A673 (cell line): ENCODE results near the gene ZNF491. TPM values are rescaled to one million over a fixed set of nuclear protein-coding genes. Genes with fewer than 3 reads are reported as not detected.
A peak's percentile ranks its signal among the peaks of the same experiment; 100 is the strongest.
"Not testable (repeated sequence)": the region's sequence is repeated elsewhere in the genome, so short reads cannot be mapped to it uniquely, and the experiment has no call there.

ENCODE experiments used
- BruUV-seq: library from RNA; stranded (reverse); fragments of 400-500 nt; replicated peaks from 2 replicates; lab custom pipeline; 2021; lab: Mats Ljungman, UMichigan
- CTCF ChIA-PET: fragments of 300-600 bp; sonication (Branson Sonifier 250); formaldehyde crosslinking; loops from one replicate; lab custom pipeline; 2022; ENCODE audit warnings: antibody characterized with exemption; lab: Charles Lee
- POLR2A ChIA-PET: fragments of 300-600 bp; sonication (Branson Sonifier 250); formaldehyde crosslinking; loops from one replicate; lab custom pipeline; 2022; ENCODE audit warnings: antibody characterized with exemption; ENCODE audit not compliant: low non-redundant PET; lab: Charles Lee
- DNase-seq: peaks from one replicate; pipeline ENCODE4 v3.0.0-alpha.2; 2015; ENCODE audit warnings: low spot score
- H3K27ac ChIP-seq: fragments of 200-600 bp; sonication (generic); 2 replicates; pipeline ENCODE4 v1.5.1; 2016; ENCODE audit warnings: mixed run types, low read depth, mild to moderate bottlenecking, mixed read lengths, antibody characterized with exemption, low read length; ENCODE audit not compliant: poor library complexity, severe bottlenecking
- H3K27me3 ChIP-seq: fragments of 200-600 bp; sonication (generic); replicated peaks from 2 replicates; pipeline ENCODE4 v1.6.1; 2017; ENCODE audit warnings: mixed run types, low read depth, mild to moderate bottlenecking, mixed read lengths, antibody characterized with exemption, low read length; ENCODE audit not compliant: insufficient read depth, poor library complexity
- H3K36me3 ChIP-seq: fragments of 200-600 bp; sonication (generic); 2 replicates; pipeline ENCODE4 v1.6.1; 2016; ENCODE audit warnings: mixed run types, mild to moderate bottlenecking, mixed read lengths, antibody characterized with exemption, low read length; ENCODE audit not compliant: insufficient read depth, poor library complexity, severe bottlenecking
- H3K4me1 ChIP-seq: fragments of 200-600 bp; sonication (generic); 2 replicates; pipeline ENCODE4 v1.6.1; 2017; ENCODE audit warnings: mixed run types, mild to moderate bottlenecking, mixed read lengths, antibody characterized with exemption, low read length; ENCODE audit not compliant: insufficient read depth, poor library complexity, severe bottlenecking
- H3K4me3 ChIP-seq: fragments of 200-600 bp; sonication (generic); 2 replicates; pipeline ENCODE4 v1.5.1; 2016; ENCODE audit warnings: low read depth, mixed run types, mild to moderate bottlenecking, mixed read lengths, low read length; ENCODE audit not compliant: poor library complexity, severe bottlenecking
- H3K9me3 ChIP-seq: fragments of 200-600 bp; sonication (generic); 2 replicates; pipeline ENCODE4 v1.6.1; 2016; ENCODE audit warnings: mixed run types, low read depth, mild to moderate bottlenecking, mixed read lengths, antibody characterized with exemption, low read length; ENCODE audit not compliant: poor library complexity, severe bottlenecking
- EZH2 ChIP-seq: fragments of 200-600 bp; sonication (generic); IDR thresholded peaks from 2 replicates; pipeline ENCODE4 v1.6.1; 2017; ENCODE audit warnings: borderline replicate concordance, low read depth, mild to moderate bottlenecking, mixed read lengths, antibody characterized with exemption, low read length; ENCODE audit not compliant: poor library complexity, severe bottlenecking
- intact Hi-C: fragments of 100-400 bp; cut with micrococcal nuclease; formaldehyde crosslinking; loops from one replicate; pipeline ENCODE4 v1.10.0; 2022; ENCODE audit not compliant: unreplicated experiment
- total RNA-seq: library from RNA; stranded (reverse); gene quantifications from 2 replicates; pipeline ENCODE4 v1.2.3, GENCODE V29; 2021
- TF ChIP-seq, protein P1 (sequence below): fragments of 300-800, 200-600 bp; sonication (generic); conservative IDR thresholded peaks from 2 replicates; pipeline ENCODE4 v1.5.1; 2017; ENCODE audit warnings: low read depth, mild to moderate bottlenecking, antibody characterized with exemption, low read length, moderate library complexity, mixed read lengths

ZNF491 gene
- total RNA-seq, 1 experiment from 2014 or later: 0.60 TPM

DNA sequence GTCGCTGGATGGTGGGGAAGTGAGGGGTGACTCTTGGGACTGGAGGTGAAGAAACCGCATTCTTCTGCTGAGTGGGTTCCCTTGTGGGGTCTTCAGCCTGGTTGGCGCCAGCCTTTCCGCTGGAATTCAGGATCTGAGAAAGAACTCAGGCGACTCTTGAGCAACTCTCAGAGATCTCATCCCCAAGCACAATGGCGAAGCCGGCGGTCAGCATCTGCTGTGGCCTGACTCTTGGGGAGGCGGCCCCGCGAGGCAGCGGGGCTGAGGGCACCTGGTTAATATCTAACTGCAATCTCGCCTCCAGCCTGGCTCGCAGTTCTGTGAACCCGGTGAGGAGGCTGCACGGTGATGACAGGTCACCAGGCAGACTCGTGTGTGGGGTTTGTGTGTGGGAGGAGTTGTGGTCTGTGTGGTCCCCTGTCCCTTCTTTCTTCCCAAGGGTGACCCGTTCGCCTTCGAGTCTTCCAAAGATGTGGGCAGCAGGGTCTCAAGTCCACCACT lies 30.6 kb upstream of the ZNF491 start:
- no peak for TF ChIP-seq EZH2
- TF ChIP-seq, protein P1, sequence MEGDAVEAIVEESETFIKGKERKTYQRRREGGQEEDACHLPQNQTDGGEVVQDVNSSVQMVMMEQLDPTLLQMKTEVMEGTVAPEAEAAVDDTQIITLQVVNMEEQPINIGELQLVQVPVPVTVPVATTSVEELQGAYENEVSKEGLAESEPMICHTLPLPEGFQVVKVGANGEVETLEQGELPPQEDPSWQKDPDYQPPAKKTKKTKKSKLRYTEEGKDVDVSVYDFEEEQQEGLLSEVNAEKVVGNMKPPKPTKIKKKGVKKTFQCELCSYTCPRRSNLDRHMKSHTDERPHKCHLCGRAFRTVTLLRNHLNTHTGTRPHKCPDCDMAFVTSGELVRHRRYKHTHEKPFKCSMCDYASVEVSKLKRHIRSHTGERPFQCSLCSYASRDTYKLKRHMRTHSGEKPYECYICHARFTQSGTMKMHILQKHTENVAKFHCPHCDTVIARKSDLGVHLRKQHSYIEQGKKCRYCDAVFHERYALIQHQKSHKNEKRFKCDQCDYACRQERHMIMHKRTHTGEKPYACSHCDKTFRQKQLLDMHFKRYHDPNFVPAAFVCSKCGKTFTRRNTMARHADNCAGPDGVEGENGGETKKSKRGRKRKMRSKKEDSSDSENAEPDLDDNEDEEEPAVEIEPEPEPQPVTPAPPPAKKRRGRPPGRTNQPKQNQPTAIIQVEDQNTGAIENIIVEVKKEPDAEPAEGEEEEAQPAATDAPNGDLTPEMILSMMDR: no peak
- intact Hi-C loops: loop anchor here (2.0 kb wide), 1 partner anchor 73 kb away; no protein-coding TSS in a partner anchor
- Histone ChIP-seq H3K27me3 (no peaks in the 10 kb centered on the region), H3K9me3 (no peaks in the 10 kb centered on the region), H3K36me3 (no peaks in the 10 kb centered on the region), H3K4me1 (no peaks in the 10 kb centered on the region), H3K4me3 (peak overlapping the region; percentile 68), H3K27ac (peak overlapping the region; percentile 47)
- ChIA-PET CTCF (no interaction called here), POLR2A (no interaction called here)
- no TSS peak for BruUV-seq
- peak; percentile 5 for DNase-seq

DNA sequence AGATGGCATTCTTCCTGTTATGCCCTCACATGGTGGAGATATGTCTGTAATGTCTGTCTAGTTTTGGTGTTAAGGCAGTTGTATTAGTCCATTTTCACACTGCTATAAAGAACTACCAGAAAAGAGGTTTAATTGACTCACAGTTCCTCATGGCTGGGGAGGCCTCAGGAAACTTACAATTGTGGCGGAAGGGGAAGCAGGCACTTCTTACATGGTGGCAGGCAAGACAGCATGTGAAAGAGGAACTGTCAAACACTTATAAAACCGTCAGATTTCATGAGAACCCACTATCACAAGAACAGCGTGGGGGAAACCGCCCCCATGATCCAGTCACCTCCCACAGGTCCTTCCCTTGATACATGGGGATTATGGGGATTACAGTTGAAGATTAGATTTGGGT lies 28.3 kb upstream of the ZNF491 start:
- DNase-seq: no peak
- ChIA-PET CTCF (no interaction called here), POLR2A (no interaction called here)

DNA sequence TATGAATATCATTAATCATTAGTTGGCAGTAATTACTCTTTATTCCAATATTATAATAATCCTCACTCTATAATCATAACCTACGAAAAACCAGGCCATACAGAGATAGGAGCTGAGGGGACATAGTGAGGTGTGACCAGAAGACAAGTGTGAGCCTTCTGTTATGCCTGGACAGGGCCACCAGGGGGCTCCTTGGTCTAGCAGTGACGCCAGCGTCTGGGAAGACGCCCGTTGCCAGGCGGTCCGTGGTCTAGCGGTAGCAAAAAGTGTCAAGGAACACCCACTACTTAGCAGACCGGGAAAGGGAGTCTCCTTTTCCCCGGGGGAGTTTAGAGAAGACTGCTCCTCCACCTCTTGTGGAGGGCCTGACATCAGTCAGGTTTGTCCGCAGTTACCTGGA lies 26.8 kb upstream of the ZNF491 start:
- DNase-seq: not testable (repeated sequence)

More for the DNA sequence above, 28.3 kb upstream of the ZNF491 start:
- Histone ChIP-seq H3K9me3 (peaks cover 7% of the 10 kb centered on the region), H3K4me3 (no peak overlapping the region), H3K4me1 (no peaks in the 10 kb centered on the region), H3K27me3 (no peaks in the 10 kb centered on the region), H3K27ac (no peak overlapping the region), H3K36me3 (no peaks in the 10 kb centered on the region)
- TF ChIP-seq, protein P1: no peak
- no peak for TF ChIP-seq EZH2
- no TSS peak for BruUV-seq
- intact Hi-C loops: no loop called here

DNA sequence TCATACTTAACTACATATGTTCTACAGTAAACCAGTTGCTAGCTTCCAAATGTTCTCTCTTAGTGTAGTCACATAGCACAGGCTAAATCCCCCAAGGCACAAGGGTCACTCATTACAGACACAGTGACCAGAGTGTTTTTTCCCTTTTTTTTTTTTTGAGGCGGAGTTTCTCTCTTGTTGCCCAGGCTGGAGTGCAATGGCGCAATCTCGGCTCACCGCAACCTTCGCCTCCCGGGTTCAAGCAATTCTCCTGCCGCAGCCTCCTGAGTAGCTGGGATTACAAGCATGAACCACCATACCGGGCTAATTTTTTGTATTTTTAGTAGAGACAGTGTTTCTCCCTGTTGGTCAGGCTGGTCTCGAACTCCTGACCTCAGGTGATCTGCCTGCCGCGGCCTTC lies 21.7 kb upstream of the ZNF491 start:
- H3K9me3 ChIP-seq: peaks cover 63% of the 10 kb centered on the region
- H3K27ac ChIP-seq, BruUV-seq, H3K4me3 ChIP-seq, CTCF ChIA-PET, H3K4me1 ChIP-seq, H3K27me3 ChIP-seq, intact Hi-C loops, DNase-seq: not testable (repeated sequence)
- POLR2A ChIA-PET: interaction anchor here (0.7 kb wide), 1 partner anchor 1010 kb away, joined by 3 read pairs; no protein-coding TSS in a partner anchor
- H3K36me3 ChIP-seq: peaks cover 39% of the 10 kb centered on the region

More for the DNA sequence above, 26.8 kb upstream of the ZNF491 start:
- H3K4me3 ChIP-seq, H3K27me3 ChIP-seq, H3K36me3 ChIP-seq, CTCF ChIA-PET, H3K4me1 ChIP-seq, H3K27ac ChIP-seq, POLR2A ChIA-PET, BruUV-seq, intact Hi-C loops: not testable (repeated sequence)
- peaks cover 18% of the 10 kb centered on the region for H3K9me3 ChIP-seq
